Mesenteric fat pad (tissue), 1 donor: Measurements from ENCODE around the gene SRSF8. TPM values are rescaled to one million over a fixed set of nuclear protein-coding genes. Genes with fewer than 3 reads are reported as not detected.
"Not testable (repeated sequence)": the region's sequence is repeated elsewhere in the genome, so short reads cannot be mapped to it uniquely, and the experiment has no call there.

Experiments used
- DNase-seq: peaks from one replicate; pipeline ENCODE4 v3.0.0-alpha.2; 2020; ENCODE audit warnings: low spot score
- total RNA-seq: library from RNA; stranded (reverse); fragmentation: NEBNext Ultra II Directional; extraction: Animal tissue kit (Norgen Biotek cat#: 25700); gene quantifications from one replicate; pipeline ENCODE4 v1.2.1, GENCODE V29; 2021
- donor health status: DM: yes; HTN: yes; CAD: no.

Gene SRSF8
- total RNA-seq, 1 donor from 2014 or later, result 32.7 TPM

GRCh38 chr11:95093548-95093947 is 26.8 kb downstream of the SRSF8 start:
- no peak for DNase-seq

DNA sequence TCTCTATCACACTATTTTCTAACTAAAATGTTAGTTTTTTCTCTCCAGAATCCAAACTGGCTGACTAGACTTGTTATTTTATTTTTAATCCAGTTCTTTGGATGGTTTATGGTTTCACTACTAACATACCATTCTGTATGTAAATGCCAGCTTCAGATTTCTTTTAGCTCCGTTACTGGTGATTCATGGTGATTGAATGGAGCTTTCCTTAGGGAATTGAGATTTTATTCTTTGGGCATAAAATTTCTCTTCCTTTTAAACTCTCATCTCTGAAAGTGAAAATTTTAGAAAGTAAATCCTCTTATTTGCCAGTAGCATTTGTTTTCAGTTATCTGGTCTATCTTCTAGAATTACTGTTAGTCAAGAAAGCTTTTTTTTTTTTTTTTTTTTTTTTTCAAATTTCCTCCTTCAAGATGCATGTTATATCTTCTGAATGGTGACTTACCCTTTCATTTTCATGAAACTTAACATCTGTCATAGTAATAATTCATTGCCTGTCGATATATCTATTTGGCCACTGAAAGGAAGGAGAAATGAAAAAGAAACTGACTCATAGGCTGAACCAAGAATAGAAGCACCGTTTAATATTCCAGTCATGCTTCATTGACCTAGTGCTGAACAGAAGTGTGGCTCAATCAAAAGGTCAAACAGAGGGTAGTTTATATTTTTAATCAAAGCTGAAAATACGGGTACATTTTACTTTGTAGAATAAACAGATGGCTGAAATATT is 29.3 kb downstream of the SRSF8 start:
- no peak for DNase-seq

DNA sequence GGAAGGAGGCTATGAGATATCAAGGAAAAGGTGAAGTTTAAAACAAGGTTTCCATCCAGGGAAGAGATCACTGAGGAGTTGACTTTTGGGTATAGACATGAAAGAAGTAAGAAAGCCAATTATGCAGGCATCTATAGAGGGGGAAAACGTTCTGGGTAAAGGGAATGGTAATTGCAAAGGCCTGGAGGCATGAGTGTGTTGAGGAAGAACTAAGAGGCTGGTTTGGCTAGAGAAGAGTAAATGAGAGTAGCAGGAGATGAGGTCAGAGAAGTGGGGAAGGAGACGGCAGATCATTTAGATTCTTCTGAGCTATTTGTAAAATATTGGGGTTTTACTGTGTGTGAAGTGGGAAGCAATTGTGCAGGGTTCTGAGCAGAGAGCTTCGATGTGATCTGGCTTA is 30.5 kb downstream of the SRSF8 start:
- DNase-seq, result no peak

DNA sequence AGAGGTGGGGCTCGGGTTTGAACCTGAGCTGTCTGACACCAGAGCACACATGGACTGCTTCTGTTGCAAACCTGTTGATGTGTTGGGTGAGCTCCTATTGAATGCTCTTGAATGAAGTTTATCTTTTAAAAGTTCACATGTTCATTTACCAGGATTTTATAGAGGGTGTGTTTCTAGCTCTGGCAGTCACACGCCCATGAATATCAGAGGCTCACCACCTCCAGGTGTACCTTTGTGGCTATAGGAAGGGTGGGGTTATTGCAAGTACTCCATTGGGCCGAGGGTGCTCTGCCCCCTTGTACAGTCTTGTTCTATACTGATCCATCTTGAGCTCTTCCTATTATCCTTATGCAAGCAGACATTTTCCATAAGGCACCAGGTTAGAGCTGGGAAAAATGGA is 32.1 kb downstream of the SRSF8 start:
- no peak for DNase-seq

- no peak for DNase-seq
Observed at GRCh38 chr11:95100191-95100648, 33.5 kb downstream of the SRSF8 start.

DNA sequence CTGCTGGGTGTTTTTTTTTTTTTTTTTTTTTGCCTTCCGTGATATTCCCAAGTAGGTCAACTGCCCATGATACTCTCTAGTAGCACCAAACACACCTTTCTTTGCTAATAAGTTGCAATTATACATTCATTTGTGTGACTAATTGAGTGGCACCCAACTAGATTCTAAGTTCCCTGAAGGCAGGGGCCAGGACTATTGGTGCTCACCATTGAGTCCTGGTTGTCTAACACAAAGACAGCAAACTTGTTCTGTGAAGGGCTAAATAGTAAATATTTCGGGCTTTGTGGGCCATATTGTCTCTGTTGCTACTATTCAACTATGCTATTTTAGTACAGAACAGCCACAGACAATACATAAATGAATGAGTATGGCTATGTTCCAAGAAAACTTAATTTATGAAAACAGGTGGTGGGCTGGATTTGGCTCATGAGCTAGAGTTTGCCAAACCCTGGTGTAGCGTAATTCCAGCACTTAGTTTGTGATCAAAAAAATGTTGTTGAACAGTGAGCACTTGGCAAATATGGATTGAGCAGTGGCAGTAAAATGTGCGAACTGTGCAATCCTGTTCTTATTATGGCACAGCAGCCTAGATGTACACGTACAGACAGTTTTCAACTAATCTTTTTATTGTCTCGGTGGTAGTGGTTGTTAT is 34.3 kb downstream of the SRSF8 start:
- no peak for DNase-seq

DNA sequence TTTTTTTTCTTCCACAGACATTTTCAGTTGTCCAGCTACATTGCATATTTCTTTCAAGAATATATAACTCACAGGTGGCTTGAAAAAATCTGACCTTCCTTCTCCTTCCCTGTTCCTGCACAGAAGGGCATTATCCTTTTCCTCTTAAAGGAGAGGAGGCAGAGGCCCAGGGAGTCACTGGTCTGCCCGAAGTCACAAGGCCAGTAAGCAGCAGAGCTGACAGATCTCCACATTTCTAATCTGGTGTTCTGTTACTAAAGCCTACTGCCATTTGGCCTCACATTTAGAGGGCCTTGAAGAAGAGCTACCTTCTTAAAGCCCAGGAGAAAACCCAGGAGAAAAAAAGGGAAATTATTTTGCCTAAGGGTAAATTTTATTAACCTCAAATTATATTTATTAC is 35.2 kb downstream of the SRSF8 start:
- DNase-seq, result no peak

- DNase-seq, result no peak
Observed at GRCh38 chr11:95102733-95103132, 36.0 kb downstream of the SRSF8 start.

- no peak for DNase-seq
Observed at GRCh38 chr11:95103701-95104100, 37.0 kb downstream of the SRSF8 start.

DNA sequence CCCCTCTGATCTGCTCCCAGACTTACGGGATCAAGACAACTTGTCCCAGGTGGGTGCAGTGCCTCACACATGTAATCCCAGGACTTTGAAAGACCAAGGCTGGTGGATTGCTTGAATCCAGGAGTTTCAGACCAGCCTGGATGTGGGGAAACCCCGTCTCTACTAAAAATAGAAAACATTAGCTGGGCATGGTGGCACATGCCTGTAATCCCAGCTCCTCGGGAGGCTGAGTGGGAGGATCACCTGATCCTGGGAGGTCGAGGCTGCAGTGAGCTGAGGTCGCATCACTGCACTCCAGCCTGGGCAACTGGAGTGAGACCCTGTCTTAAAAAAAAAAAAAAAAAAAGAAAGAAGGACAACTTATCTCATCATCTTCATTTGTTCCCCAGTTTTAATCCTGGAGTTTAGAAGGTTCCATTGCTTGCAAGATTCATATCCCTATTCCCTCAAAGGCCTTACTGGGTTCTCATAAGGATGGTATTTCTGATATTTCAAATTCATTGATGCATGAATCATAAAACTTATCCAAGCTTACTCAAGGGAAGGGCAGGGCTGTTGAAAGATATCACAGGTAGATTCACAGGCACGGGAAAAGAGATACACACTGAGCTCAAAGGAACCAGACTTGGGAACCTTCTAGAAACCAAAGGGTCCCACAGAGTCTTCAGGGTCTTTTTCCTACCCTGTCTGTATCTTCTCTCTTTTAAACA is 37.6 kb downstream of the SRSF8 start:
- DNase-seq, result no peak

DNA sequence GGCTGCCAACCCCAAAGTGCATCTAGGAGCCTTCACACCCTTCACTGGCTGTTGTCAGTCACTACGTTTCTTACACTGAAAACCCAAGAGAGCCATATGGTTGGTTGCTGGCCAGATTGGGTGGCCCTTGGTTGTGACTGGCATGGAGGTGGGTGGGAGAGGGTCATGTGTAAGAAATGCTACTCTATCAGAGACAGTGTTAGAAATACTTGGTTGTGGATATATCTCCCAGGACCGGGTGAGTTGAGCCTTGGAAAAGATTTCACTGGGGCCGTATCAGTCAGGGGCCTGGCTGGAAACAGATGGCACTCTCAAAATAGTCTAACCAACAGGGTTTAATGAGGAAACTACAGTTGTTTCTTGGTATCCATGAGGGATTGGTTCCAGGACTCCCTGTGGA is 38.1 kb downstream of the SRSF8 start:
- DNase-seq, result no peak

- DNase-seq, result no peak
Observed at GRCh38 chr11:95108159-95108611, 41.5 kb downstream of the SRSF8 start.

DNA sequence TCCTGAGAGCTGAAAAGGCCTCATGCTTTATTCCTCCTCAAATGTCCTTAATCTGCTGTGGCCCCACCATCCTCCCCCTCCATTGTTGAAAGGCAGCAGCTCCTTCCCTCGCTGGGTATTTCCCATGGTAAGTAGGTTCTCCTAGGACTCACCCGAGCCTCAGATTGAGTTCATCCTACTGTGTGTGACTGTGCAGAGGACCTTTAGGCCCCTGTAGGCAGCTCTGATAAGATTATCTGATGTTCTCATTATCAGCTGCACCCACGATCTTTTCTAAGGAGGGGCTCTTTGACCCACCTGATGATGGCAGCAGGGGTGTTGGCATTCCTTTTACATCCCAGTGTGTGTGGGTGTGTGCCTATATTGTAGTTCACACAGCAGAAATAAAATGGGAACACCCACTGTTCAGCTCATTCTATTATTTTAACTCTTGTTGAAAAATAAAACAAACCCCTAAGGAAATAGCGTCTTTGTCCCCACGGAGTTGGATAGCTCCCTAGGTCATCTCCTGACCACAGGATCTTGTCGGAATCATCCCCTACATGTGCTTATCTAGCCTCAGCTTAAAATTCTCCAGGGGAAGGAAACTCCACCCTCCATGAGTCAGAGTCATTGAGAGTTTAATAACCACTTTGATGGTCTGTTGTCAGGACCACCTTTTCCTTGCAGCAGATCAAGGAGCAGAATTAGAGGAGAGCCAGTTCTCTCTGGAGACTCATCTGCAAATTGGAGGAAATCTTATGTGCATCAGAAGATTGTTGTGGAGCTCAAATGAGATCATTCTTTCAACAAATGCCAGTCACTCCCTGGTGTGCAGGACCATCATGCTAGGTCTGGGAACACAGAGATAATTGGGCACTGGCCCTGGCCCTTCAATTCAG is 42.2 kb downstream of the SRSF8 start:
- DNase-seq, result no peak

DNA sequence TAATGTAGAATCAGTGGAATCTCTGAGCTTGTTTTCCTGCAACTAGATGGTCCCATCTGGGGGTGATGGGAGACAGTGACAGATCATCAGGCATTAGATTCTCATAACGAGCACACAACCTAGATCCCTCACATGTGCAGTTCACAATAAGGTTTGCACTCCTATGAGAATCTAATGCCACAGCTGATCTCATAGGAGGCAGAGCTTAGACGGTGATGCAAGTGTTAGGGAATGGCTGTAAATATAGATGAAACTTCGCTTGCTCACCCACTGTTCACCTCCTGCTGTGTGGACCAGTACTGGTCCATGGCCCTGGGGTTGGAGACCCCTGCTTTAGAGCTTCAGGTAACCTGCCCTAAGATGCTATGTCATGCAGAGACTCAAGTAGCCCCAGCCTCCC is 44.8 kb downstream of the SRSF8 start:
- not testable (repeated sequence) for DNase-seq

DNA sequence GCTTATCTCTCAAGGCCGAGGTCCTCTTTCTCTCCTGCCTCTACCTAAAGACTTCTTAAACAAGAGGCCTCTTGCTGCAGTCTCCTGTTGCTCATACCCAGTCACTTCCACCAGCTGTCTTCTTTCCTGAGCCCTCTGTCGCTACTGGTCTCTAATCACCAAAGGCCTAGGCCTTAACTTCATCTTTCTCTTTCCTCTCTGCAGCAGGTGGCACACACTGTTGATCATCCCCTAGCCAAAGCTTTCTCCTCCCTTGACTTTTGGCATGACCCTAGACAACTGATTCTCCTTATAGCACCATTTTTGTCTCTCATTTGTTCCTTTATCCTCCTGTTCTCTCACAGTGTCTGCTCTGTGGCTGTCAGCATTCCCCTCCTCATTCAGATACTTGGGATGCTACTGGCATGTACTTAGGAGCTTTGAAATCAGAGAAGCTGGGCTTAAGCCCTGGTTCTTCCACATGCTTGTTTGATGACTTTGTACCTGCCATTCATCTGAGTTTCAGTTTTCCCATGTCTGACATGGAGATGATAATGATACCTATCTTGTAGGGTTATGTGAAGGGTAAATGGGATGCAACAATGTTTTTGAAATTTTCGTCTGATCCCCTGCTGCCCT is 45.3 kb downstream of the SRSF8 start:
- DNase-seq, result no peak

DNA sequence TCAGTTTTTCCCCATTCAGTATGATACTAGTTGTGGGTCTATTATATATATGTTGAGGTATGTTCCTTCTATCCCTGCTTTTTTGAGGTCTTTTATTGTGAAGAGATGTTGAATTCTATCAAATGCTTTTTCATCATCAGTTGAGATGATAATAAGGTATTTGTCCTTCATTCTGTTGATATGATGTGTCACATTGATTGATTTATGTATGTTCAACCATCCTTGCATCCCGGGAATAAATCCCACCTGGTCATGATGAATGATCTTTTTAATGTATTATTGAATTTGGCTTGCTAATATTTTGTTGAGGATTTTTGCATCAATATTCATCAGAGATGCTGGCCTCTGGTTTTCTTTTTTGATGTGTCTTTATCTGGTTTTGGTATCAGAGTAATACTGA is 48.9 kb downstream of the SRSF8 start:
- no peak for DNase-seq

- no peak for DNase-seq
Observed at GRCh38 chr11:95119361-95120060, 52.8 kb downstream of the SRSF8 start.
